Calu3 (cell line): ENCODE data around the gene NCOA7. TPM values are rescaled to one million over a fixed set of nuclear protein-coding genes. Genes with fewer than 3 reads are reported as not detected.

Source experiments
- BruUV-seq: library from RNA; stranded (reverse); fragments of 400-500 nt; replicated peaks from 2 replicates; lab custom pipeline; 2021; lab: Mats Ljungman, UMichigan
- CTCF ChIA-PET: fragments of 300-600 bp; sonication (Branson Sonifier 250); formaldehyde crosslinking; loops from one replicate; lab custom pipeline; 2022; ENCODE audit warnings: antibody characterized with exemption; lab: Charles Lee
- DNase-seq: peaks from one replicate; pipeline ENCODE4 v3.0.0; 2022
- H3K27ac Mint-ChIP-seq: one replicate; pipeline ENCODE4 v1.8.0; 2022; ENCODE audit warnings: mixed read lengths; ENCODE audit not compliant: unreplicated experiment
- H3K27me3 Mint-ChIP-seq: one replicate; pipeline ENCODE4 v1.8.0; 2022; ENCODE audit warnings: mixed read lengths; ENCODE audit not compliant: unreplicated experiment
- H3K36me3 Mint-ChIP-seq: one replicate; pipeline ENCODE4 v1.8.0; 2022; ENCODE audit warnings: mild to moderate bottlenecking, moderate library complexity, mixed read lengths; ENCODE audit not compliant: insufficient read depth, unreplicated experiment
- H3K4me1 Mint-ChIP-seq: one replicate; pipeline ENCODE4 v1.8.0; 2022; ENCODE audit warnings: mild to moderate bottlenecking, low read depth, mixed read lengths; ENCODE audit not compliant: unreplicated experiment
- H3K4me3 Mint-ChIP-seq: one replicate; pipeline ENCODE4 v1.8.0; 2022; ENCODE audit warnings: mild to moderate bottlenecking, low read depth, moderate library complexity, mixed read lengths; ENCODE audit not compliant: unreplicated experiment
- H3K9me3 Mint-ChIP-seq: one replicate; pipeline ENCODE4 v1.8.0; 2022; ENCODE audit warnings: low read depth, mixed read lengths; ENCODE audit not compliant: unreplicated experiment
- CTCF ChIP-seq: fragments of 200-600 bp; IDR thresholded peaks from one replicate; pipeline ENCODE4 v1.8.0; 2022; ENCODE audit warnings: antibody characterized with exemption; ENCODE audit not compliant: unreplicated experiment
- intact Hi-C: fragments of 100-400 bp; cut with micrococcal nuclease; formaldehyde crosslinking; loops from one replicate; pipeline ENCODE4 v1.10.0; 2022; ENCODE audit not compliant: unreplicated experiment
- total RNA-seq: library from RNA; stranded (reverse); gene quantifications from 2 replicates; pipeline ENCODE4 v1.2.3, GENCODE V29; 2022

Gene NCOA7
- total RNA-seq, 1 experiment from 2014 or later: 102 TPM

DNA sequence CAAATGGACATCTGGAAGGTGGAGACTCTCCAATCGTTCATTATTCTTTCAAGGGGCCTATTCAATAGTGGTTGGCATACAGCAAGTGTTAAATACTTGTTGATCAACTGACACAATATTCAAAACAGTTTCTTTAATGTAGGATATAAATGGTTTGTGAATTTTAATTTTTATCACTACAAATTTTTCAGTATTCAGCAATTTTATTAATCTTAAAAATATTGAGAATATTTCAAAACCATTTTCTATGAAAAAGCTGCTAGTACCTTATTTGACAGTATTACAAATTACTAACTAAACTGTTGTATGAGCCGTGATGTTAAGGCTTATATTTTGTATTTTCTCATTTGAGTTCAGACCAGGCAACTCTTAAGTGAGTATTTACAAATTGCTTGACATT is 32.4 kb downstream of the NCOA7 start:
- BruUV-seq: no TSS peak
- TF ChIP-seq CTCF: no peak
- H3K27ac Mint-ChIP-seq: no peak overlapping the region
- H3K36me3 Mint-ChIP-seq: peaks cover 5% of the 10 kb centered on the region
- no peak overlapping the region for H3K4me3 Mint-ChIP-seq
- intact Hi-C loops: no loop called here
- no peaks in the 10 kb centered on the region for H3K27me3 Mint-ChIP-seq
- CTCF ChIA-PET: no interaction called here
- peaks cover 27% of the 10 kb centered on the region for H3K4me1 Mint-ChIP-seq
- no peak for DNase-seq
- no peaks in the 10 kb centered on the region for H3K9me3 Mint-ChIP-seq

- no TSS peak for BruUV-seq
- Mint-ChIP-seq H3K4me1 (peaks cover 8% of the 10 kb centered on the region), H3K27ac (no peak overlapping the region), H3K36me3 (peaks cover 5% of the 10 kb centered on the region), H3K4me3 (no peak overlapping the region), H3K9me3 (no peaks in the 10 kb centered on the region), H3K27me3 (no peaks in the 10 kb centered on the region)
- TF ChIP-seq CTCF: no peak
- no peak for DNase-seq
- CTCF ChIA-PET: interaction anchor here (0.6 to 0.7 kb wide), 2 partner anchors 7 to 44 kb away, joined by 4 read pairs; no protein-coding TSS in a partner anchor
- intact Hi-C loops: no loop called here
These were observed 34.4 kb downstream of the NCOA7 start for GRCh38 chr6:125824946-125825771.

DNA sequence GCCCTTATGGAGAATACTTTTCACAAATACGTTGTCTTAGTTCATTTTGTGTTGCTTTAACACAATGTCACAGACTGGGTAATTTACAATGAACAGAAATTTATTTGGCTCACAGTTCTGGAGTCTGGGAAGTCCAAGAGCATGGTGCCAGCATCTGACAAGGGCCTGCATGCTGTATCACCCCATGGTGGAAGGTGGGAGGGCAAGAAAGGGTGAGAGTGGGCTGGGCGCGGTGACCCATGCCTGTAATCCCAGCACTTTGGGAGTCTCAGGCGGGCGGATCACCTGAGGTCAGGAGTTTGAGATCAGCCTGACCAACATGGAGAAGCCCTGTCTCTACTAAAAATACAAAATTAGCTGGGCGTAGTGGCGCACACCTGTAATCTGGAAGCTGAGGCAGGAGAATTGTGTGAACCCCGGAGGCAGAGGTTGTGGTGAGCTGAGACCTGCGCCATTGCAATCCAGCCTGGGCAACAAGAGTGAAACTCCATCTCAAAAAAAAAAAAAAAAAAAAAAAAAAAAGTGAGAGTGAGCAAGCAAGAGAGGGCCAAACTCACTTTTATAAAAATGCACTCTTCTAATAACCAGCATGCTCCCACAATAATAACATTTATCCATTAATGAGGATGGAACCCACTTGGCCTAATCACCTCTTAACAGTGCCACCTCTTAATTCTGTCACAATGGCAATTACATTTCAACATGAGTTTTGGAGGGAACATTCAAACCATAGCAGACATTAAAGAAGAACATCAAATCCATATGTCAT is 36.1 kb downstream of the NCOA7 start:
- intact Hi-C loops: no loop called here
- no peaks in the 10 kb centered on the region for H3K9me3 Mint-ChIP-seq
- TF ChIP-seq CTCF: no peak
- BruUV-seq: no TSS peak
- no peaks in the 10 kb centered on the region for H3K36me3 Mint-ChIP-seq
- no peak for DNase-seq
- H3K27me3 Mint-ChIP-seq: no peaks in the 10 kb centered on the region
- no peak overlapping the region for H3K4me3 Mint-ChIP-seq
- no peaks in the 10 kb centered on the region for H3K4me1 Mint-ChIP-seq
- CTCF ChIA-PET: no interaction called here
- H3K27ac Mint-ChIP-seq: no peak overlapping the region

DNA sequence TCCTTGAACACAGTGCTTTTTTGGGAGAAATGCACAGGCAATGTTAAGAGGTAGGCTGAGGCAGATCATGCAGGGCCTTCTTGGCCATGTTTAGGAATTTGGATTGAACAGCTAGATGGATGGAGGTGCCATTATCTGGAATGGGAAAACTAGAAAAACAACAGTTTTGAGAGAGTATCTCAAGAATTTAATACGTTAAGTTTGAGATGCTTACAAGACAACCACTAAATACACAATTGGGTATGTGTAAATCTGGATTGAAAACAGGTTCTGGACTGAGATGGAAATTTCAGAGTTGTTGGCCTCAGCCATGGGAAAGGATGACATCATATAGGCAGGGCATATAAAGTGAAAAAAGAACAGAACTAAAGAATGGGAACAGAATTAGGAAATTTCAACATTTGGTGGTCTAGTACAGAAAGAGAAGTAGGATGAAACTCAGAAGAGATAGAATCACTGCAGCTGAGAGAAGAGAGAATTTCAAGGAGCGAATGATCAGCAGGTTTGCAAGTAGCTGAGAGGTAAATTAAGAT is 37.1 kb downstream of the NCOA7 start:
- CTCF ChIA-PET: no interaction called here
- Mint-ChIP-seq H3K4me3 (no peak overlapping the region), H3K36me3 (no peaks in the 10 kb centered on the region), H3K27me3 (no peaks in the 10 kb centered on the region), H3K27ac (no peak overlapping the region), H3K4me1 (no peaks in the 10 kb centered on the region), H3K9me3 (no peaks in the 10 kb centered on the region)
- no TSS peak for BruUV-seq
- TF ChIP-seq CTCF: no peak
- intact Hi-C loops: no loop called here
- no peak for DNase-seq
